Loucy (cell line): ENCODE measurements around the gene FSTL4.

Experiments used
- CTCF ChIP-seq: fragments of 200-600 bp; sonication (generic); conservative IDR thresholded peaks from 2 replicates; pipeline ENCODE4 v1.5.1; 2014; ENCODE audit warnings: mild to moderate bottlenecking, antibody characterized with exemption, low read length
- EZH2phosphoT487 ChIP-seq: fragments of 200-600 bp; IDR thresholded peaks from 2 replicates; pipeline ENCODE4 v1.6.1; 2018; ENCODE audit warnings: antibody characterized with exemption, mild to moderate bottlenecking, moderate library complexity, borderline replicate concordance

- TF ChIP-seq CTCF (no peak), EZH2phosphoT487 (no peak)
These were observed 82.1 kb downstream of the FSTL4 start for GRCh38 chr5:133530270-133530669.
